Jurkat, Clone E6-1 (cell line): Measurements from ENCODE around the gene TFB2M.

Experiments used
- DNase-seq: peaks from one replicate; pipeline ENCODE4 v3.0.0-alpha.2; 2011; ENCODE audit warnings: low read depth, low spot score
- H3K4me3 ChIP-seq: 2 replicates; pipeline ENCODE4 v1.5.1; 2011; ENCODE audit warnings: mild to moderate bottlenecking, low read length, control low read depth, moderate library complexity

The TFB2M gene

GRCh38 chr1:246526380-246526779, 39.7 kb downstream of the TFB2M start:
- DNase-seq = no peak
- no peak overlapping the region for H3K4me3 ChIP-seq

GRCh38 chr1:246519514-246519913, 46.5 kb downstream of the TFB2M start:
- no peak for DNase-seq
- no peak overlapping the region for H3K4me3 ChIP-seq

- DNase-seq = no peak
- H3K4me3 ChIP-seq = no peak overlapping the region
Observed at GRCh38 chr1:246518456-246519205, 47.4 kb downstream of the TFB2M start.

- H3K4me3 ChIP-seq = no peak overlapping the region
- no peak for DNase-seq
Observed at GRCh38 chr1:246517391-246517790, 48.7 kb downstream of the TFB2M start.

GRCh38 chr1:246516126-246516525, 49.9 kb downstream of the TFB2M start:
- H3K4me3 ChIP-seq = no peak overlapping the region
- DNase-seq = no peak

- no peak overlapping the region for H3K4me3 ChIP-seq
- DNase-seq = no peak
Observed at GRCh38 chr1:246515390-246516005, 50.6 kb downstream of the TFB2M start.

- no peak overlapping the region for H3K4me3 ChIP-seq
Observed at GRCh38 chr1:246513619-246514343, 52.3 kb downstream of the TFB2M start.

GRCh38 chr1:246513041-246513440, 53.0 kb downstream of the TFB2M start:
- H3K4me3 ChIP-seq = no peak overlapping the region
- no peak for DNase-seq

More at GRCh38 chr1:246513619-246514343, 52.3 kb downstream of the TFB2M start:
- DNase-seq = no peak

- H3K4me3 ChIP-seq = no peak overlapping the region
- DNase-seq = no peak
Observed at GRCh38 chr1:246512635-246513034, 53.4 kb downstream of the TFB2M start.

- H3K4me3 ChIP-seq = no peak overlapping the region
- no peak for DNase-seq
Observed at GRCh38 chr1:246512230-246512629, 53.8 kb downstream of the TFB2M start.

GRCh38 chr1:246511203-246511602, 54.9 kb downstream of the TFB2M start:
- no peak overlapping the region for H3K4me3 ChIP-seq
- no peak for DNase-seq

- no peak overlapping the region for H3K4me3 ChIP-seq
- no peak for DNase-seq
Observed at GRCh38 chr1:246510147-246511030, 55.7 kb downstream of the TFB2M start.

GRCh38 chr1:246508897-246509688, 57.0 kb downstream of the TFB2M start:
- no peak for DNase-seq
- no peak overlapping the region for H3K4me3 ChIP-seq

GRCh38 chr1:246506674-246507481, 59.2 kb downstream of the TFB2M start, which contains the start of gene SMYD3:
Gene SMYD3 (minus strand): TSS chr1:246507279.
- DNase-seq = peak; percentile 79
- H3K4me3 ChIP-seq = peak within 1 kb of the TSS; percentile 84

GRCh38 chr1:246506367-246506673, 59.7 kb downstream of the TFB2M start:
- H3K4me3 ChIP-seq = peak overlapping the region; percentile 84
- no peak for DNase-seq

- no peak overlapping the region for H3K4me3 ChIP-seq
- DNase-seq = no peak
Observed at GRCh38 chr1:246503341-246503740, 62.7 kb downstream of the TFB2M start.

- no peak overlapping the region for H3K4me3 ChIP-seq
- DNase-seq = peak; percentile 77
Observed at GRCh38 chr1:246497331-246497915, 68.6 kb downstream of the TFB2M start.
